AG10803 (cell line): ENCODE results near the gene CLEC16A.

Source experiments
- DNase-seq: peaks from one replicate; pipeline ENCODE4 v3.0.0; 2010; ENCODE audit warnings: low read depth
- H3K4me3 ChIP-seq: 2 replicates; pipeline ENCODE4 v1.5.1; 2011; ENCODE audit warnings: mild to moderate bottlenecking, low read length, control low read depth
- CTCF ChIP-seq: conservative IDR thresholded peaks from 2 replicates; pipeline ENCODE4 v1.5.1; 2011; ENCODE audit warnings: mild to moderate bottlenecking, low read length, control low read depth, inconsistent platforms

CLEC16A gene

GRCh38 chr16:11142261-11142630, 197.9 kb downstream of the CLEC16A start:
- DNase-seq, result no peak
- no peak for TF ChIP-seq CTCF
- H3K4me3 ChIP-seq, result no peak overlapping the region

- DNase-seq, result no peak
- H3K4me3 ChIP-seq, result no peak overlapping the region
- TF ChIP-seq CTCF, result no peak
Measured at GRCh38 chr16:11142951-11143350, 198.6 kb downstream of the CLEC16A start.

GRCh38 chr16:11143372-11144035, 199.1 kb downstream of the CLEC16A start:
- no peak for TF ChIP-seq CTCF
- H3K4me3 ChIP-seq, result no peak overlapping the region
- no peak for DNase-seq

- no peak for TF ChIP-seq CTCF
- no peak for DNase-seq
Measured at GRCh38 chr16:11144122-11144521, 199.8 kb downstream of the CLEC16A start.

GRCh38 chr16:11145173-11145818, 200.9 kb downstream of the CLEC16A start:
- no peak overlapping the region for H3K4me3 ChIP-seq
- no peak for TF ChIP-seq CTCF
- peak; percentile 45 for DNase-seq

More at GRCh38 chr16:11144122-11144521, 199.8 kb downstream of the CLEC16A start:
- no peak overlapping the region for H3K4me3 ChIP-seq

- DNase-seq, result no peak
- H3K4me3 ChIP-seq, result no peak overlapping the region
- TF ChIP-seq CTCF, result no peak
Measured at GRCh38 chr16:11145819-11146211, 201.5 kb downstream of the CLEC16A start.

- no peak for DNase-seq
- H3K4me3 ChIP-seq, result no peak overlapping the region
- no peak for TF ChIP-seq CTCF
Measured at GRCh38 chr16:11147033-11147753, 202.8 kb downstream of the CLEC16A start.
